Natural killer cell (primary cell): ENCODE measurements around the gene PTOV1. TPM values are rescaled to one million over a fixed set of nuclear protein-coding genes. Genes with fewer than 3 reads are reported as not detected.

Experiments
- ATAC-seq, 3 donors: fragments of 150-1000 bp in 2 of 3; fragments of 200-7000 bp in 1 of 3; cut with Tn5 transposase; 1 replicate in 1 of 3; 2 replicates in 2 of 3; pipeline ENCODE4 v1.10.0; 2021; ENCODE audit warnings: mild to moderate bottlenecking in 2 of 3, moderate library complexity in 2 of 3
- DNase-seq, 2 donors: peaks; one replicate each; pipeline versions ENCODE4 v3.0.0 to v3.0.0-alpha.2; 2013 to 2021; ENCODE audit warnings: mixed read lengths in 1 of 2
- H3K27ac ChIP-seq: one replicate; pipeline ENCODE4 v1.5.1; 2013; ENCODE audit warnings: mild to moderate bottlenecking, low read length
- H3K27me3 ChIP-seq: one replicate; pipeline ENCODE4 v1.6.1; 2013; ENCODE audit warnings: low read length; ENCODE audit not compliant: control insufficient read depth, insufficient read depth
- H3K36me3 ChIP-seq: one replicate; pipeline ENCODE4 v1.6.1; 2013; ENCODE audit warnings: low read length; ENCODE audit not compliant: control insufficient read depth, insufficient read depth
- H3K4me1 ChIP-seq: one replicate; pipeline ENCODE4 v1.6.1; 2013; ENCODE audit warnings: low read length; ENCODE audit not compliant: control insufficient read depth, insufficient read depth
- H3K4me3 ChIP-seq: one replicate; pipeline ENCODE4 v1.5.1; 2013; ENCODE audit warnings: low read length
- H3K9me3 ChIP-seq: one replicate; pipeline ENCODE4 v1.6.1; 2013; ENCODE audit warnings: low read length; ENCODE audit not compliant: control insufficient read depth, insufficient read depth
- H3K27ac Mint-ChIP-seq, 2 donors: one replicate each; pipeline ENCODE4 v1.8.0; 2022; ENCODE audit warnings: mild to moderate bottlenecking in 2 of 2, mixed read lengths in 2 of 2, moderate library complexity in 1 of 2
- H3K27me3 Mint-ChIP-seq, 2 donors: one replicate each; pipeline ENCODE4 v1.8.0; 2022; ENCODE audit warnings: low read depth in 2 of 2, mixed read lengths in 2 of 2
- H3K36me3 Mint-ChIP-seq: one replicate; pipeline ENCODE4 v1.8.0; 2022; ENCODE audit warnings: mixed read lengths
- H3K4me1 Mint-ChIP-seq, 2 donors: one replicate each; pipeline ENCODE4 v1.8.0; 2022; ENCODE audit warnings: mixed read lengths in 2 of 2
- H3K4me3 Mint-ChIP-seq: one replicate; pipeline ENCODE4 v1.8.0; 2022; ENCODE audit warnings: mild to moderate bottlenecking, moderate library complexity, mixed read lengths
- H3K9me3 Mint-ChIP-seq, 2 donors: one replicate each; pipeline ENCODE4 v1.8.0; 2022; ENCODE audit warnings: mixed read lengths in 2 of 2
- CTCF ChIP-seq: fragments of 200-600 bp; IDR thresholded peaks from one replicate; pipeline ENCODE4 v1.8.0; 2022; ENCODE audit warnings: antibody characterized with exemption
- WGBS: methylation state at CpG from one replicate; pipeline ENCODE4 v1.1.7; 2013; ENCODE audit warnings: missing lambda C conversion rate; ENCODE audit not compliant: insufficient coverage; 5-methylcytosine and 5-hydroxymethylcytosine counted together
- intact Hi-C: fragments of 100-400 bp; cut with micrococcal nuclease; formaldehyde crosslinking; loops from one replicate; pipeline ENCODE4 v1.14.2; 2022
- total RNA-seq, 4 donors: library from RNA; stranded (reverse); fragments of 120-200 nt in 1 of 4; gene quantifications; one replicate each; pipeline versions ENCODE4 v1.2.3 to v1.2.4, GENCODE V29; 2013 to 2022

Gene PTOV1
- total RNA-seq, 3 donors from 2014 or later (not counting 1 experiment from before 2014, with no cell fraction given), result 116 to 132 (median 128) TPM

GRCh38 chr19:49861107-49861506 lies 10.1 kb downstream of the PTOV1 start:
- ATAC-seq, result no peak
- no peak for TF ChIP-seq CTCF
- H3K27me3 ChIP-seq, result no peaks in the 10 kb centered on the region
- Mint-ChIP-seq H3K4me3 (no peak overlapping the region), H3K9me3 (no peaks in the 10 kb centered on the region), H3K4me1 (peaks cover 5 to 14% of the 10 kb centered on the region in 2 donors), H3K36me3 (no peaks in the 10 kb centered on the region), H3K27ac (no peak overlapping the region), H3K27me3 (no peaks in the 10 kb centered on the region)
- DNase-seq, result no peak
- intact Hi-C loops, result no loop called here
- WGBS, result 92% methylated on average over 12 of the region's 13 CpGs
- no peaks in the 10 kb centered on the region for H3K9me3 ChIP-seq
- peaks cover 12% of the 10 kb centered on the region for H3K4me1 ChIP-seq
- H3K4me3 ChIP-seq, result no peak overlapping the region
- H3K27ac ChIP-seq, result no peak overlapping the region
- H3K36me3 ChIP-seq, result peaks cover 48% of the 10 kb centered on the region

- WGBS, result 93% methylated on average over 57 of the region's 60 CpGs
- DNase-seq (no peak), ATAC-seq (peak in 2 of 3 donors; percentile 18 to 19)
- no peak overlapping the region for H3K27ac Mint-ChIP-seq
- H3K9me3 Mint-ChIP-seq, result no peaks in the 10 kb centered on the region
- no peaks in the 10 kb centered on the region for H3K36me3 Mint-ChIP-seq
- intact Hi-C loops, result no loop called here
- no peaks in the 10 kb centered on the region for H3K9me3 ChIP-seq
- no peak for TF ChIP-seq CTCF
- H3K27ac ChIP-seq, result no peak overlapping the region
- H3K4me1 ChIP-seq, result peaks cover 19% of the 10 kb centered on the region
- peaks cover 12 to 14% of the 10 kb centered on the region in 2 donors for H3K4me1 Mint-ChIP-seq
- H3K4me3 Mint-ChIP-seq, result no peak overlapping the region
- peaks cover 48% of the 10 kb centered on the region for H3K36me3 ChIP-seq
- no peaks in the 10 kb centered on the region for H3K27me3 Mint-ChIP-seq
- H3K27me3 ChIP-seq, result no peaks in the 10 kb centered on the region
- H3K4me3 ChIP-seq, result no peak overlapping the region
These were observed 10.8 kb downstream of the PTOV1 start for GRCh38 chr19:49861541-49862378.

GRCh38 chr19:49862391-49863253 lies 11.7 kb downstream of the PTOV1 start:
- intact Hi-C loops, result no loop called here
- peaks cover 14 to 18% of the 10 kb centered on the region in 2 donors for H3K4me1 Mint-ChIP-seq
- H3K36me3 Mint-ChIP-seq, result no peaks in the 10 kb centered on the region
- no peak for ATAC-seq
- Histone ChIP-seq H3K27ac (no peak overlapping the region), H3K27me3 (no peaks in the 10 kb centered on the region), H3K9me3 (no peaks in the 10 kb centered on the region), H3K4me3 (no peak overlapping the region), H3K36me3 (peaks cover 46% of the 10 kb centered on the region), H3K4me1 (peaks cover 23% of the 10 kb centered on the region)
- 92% methylated on average over 49 of the region's 49 CpGs for WGBS
- DNase-seq, result peak in 1 of 2 donors; percentile 37
- no peaks in the 10 kb centered on the region for H3K27me3 Mint-ChIP-seq
- H3K9me3 Mint-ChIP-seq, result no peaks in the 10 kb centered on the region
- peak overlapping the region in 1 of 2 donors; percentile 36 for H3K27ac Mint-ChIP-seq
- no peak for TF ChIP-seq CTCF
- H3K4me3 Mint-ChIP-seq, result no peak overlapping the region
